SK-N-SH (cell line): ENCODE results near the gene SCN4A.

Source experiments
- CTCF ChIP-seq: fragments of 200-600 bp; sonication (generic); IDR thresholded peaks from 2 replicates; pipeline ENCODE4 v1.6.1; 2017; ENCODE audit warnings: antibody characterized with exemption, mild to moderate bottlenecking, moderate library complexity
- USF1 ChIP-seq: IDR thresholded peaks from 2 replicates; pipeline ENCODE4 v1.4.0; 2012; ENCODE audit warnings: low read depth, borderline replicate concordance
- YY1 ChIP-seq: IDR thresholded peaks from 2 replicates; pipeline ENCODE4 v1.4.0; 2012; ENCODE audit warnings: low read depth, mild to moderate bottlenecking

- TF ChIP-seq CTCF (no peak), YY1 (no peak), USF1 (no peak)
Observed at GRCh38 chr17:63942309-63942985, 30.3 kb downstream of the SCN4A start.
